T47D (cell line): ENCODE data around the gene SLC43A1.
"Not testable (repeated sequence)": the region's sequence is repeated elsewhere in the genome, so short reads cannot be mapped to it uniquely, and the experiment has no call there.

Source experiments
- DNase-seq, 2 experiments: peaks; one replicate each; pipeline versions ENCODE4 v3.0.0 to v3.0.0-alpha.2; 2011 to 2012; ENCODE audit warnings: low read depth in 1 of 2, low spot score in 1 of 2
- JUND ChIP-seq: IDR thresholded peaks from 2 replicates; pipeline ENCODE4 v1.6.1; 2012; ENCODE audit warnings: low read depth
- in situ Hi-C: cut with HindIII; loops from 2 replicates; pipeline ENCODE4 v1.10.0; 2016; ENCODE audit warnings: low sequenced_read_pairs, low pct_unique_long_range_greater_than_20kb

Gene SLC43A1

DNA sequence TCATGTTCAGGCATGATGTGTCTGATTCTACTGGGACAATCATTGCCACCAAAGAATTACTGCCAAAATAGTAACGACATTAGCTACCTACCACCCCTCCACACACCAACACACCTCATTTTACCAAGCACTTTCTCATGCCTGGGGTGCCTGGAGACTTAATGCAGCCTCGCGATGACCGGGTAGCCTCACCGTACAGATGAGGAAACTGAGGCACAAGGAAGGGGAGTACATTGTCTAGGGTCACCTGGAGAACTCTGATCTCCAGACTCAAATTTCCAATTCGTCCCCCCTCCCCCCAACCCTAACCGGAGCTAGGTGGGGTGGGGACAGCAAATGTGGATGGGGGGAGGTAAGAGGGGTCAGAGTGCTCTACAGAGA, 57.9 kb downstream of the SLC43A1 start:
- DNase-seq: no peak
- in situ Hi-C loops: no loop called here

DNA sequence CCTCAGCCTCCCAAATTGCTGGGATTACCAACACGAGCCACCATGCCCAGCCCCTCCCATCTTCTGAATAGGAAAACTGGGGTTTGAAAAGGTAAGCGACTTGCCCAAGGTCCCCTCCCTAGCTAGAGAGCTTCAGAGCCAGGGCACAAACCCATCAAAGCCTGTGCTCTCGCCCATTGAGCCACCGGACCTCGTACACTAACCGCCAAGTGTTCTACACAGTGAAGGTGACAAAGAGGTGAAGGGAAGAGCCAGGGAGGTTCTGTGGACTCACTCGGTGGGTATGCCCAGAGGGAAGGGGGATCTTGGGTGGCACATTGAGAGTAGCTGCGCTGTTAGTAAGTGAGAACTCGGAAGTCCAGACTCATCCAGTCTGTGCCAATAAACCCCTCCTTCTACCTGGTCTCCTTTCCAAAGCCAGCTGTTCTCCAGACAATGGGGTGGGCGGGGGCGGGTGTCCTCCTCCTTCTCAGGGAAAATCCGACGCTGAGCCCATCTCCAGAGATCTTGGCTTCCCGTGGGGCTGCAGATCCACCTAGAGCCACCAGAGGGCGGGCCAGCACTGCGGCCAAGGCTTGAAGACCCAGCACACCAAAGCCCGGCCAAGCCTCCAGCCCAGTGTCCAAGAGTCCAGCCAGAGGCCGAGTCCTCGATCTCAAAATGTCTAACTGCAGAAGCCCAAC, 58.4 kb downstream of the SLC43A1 start:
- in situ Hi-C loops: no loop called here
- no peak for TF ChIP-seq JUND
- peak; percentile 88 to 91 for DNase-seq

More for the DNA sequence above, 57.9 kb downstream of the SLC43A1 start:
- no peak for TF ChIP-seq JUND

DNA sequence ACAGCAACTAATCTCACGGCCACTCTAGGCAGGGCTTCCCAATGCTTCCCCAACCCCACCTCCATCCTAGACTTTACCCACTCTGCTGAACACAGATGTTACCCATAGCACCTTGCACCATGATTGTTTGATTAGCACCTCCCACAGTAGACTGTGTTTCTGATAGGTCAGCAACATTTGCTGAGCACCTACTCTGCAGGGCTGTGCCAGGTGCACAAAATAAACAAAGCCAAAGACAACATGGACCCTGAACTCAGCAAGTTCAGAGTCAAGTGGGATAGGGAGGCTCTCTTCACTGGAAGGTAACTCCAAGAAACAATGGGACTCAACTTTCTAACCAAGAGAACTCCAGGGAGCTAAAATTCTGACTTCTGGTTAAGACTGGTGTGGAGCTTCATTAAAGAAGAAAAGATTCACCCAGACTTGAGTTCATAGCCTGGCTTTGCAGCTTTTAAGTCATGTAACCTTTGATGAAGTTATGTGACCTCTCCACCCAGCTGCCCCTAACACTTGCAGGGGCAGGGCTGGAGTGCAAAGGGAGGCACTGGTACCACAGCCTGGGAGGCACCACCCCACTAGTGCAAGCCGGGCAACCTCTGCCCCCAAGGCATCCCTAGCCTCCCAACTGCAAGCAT, 61.8 kb downstream of the SLC43A1 start:
- no peak for TF ChIP-seq JUND
- DNase-seq: no peak
- in situ Hi-C loops: no loop called here

DNA sequence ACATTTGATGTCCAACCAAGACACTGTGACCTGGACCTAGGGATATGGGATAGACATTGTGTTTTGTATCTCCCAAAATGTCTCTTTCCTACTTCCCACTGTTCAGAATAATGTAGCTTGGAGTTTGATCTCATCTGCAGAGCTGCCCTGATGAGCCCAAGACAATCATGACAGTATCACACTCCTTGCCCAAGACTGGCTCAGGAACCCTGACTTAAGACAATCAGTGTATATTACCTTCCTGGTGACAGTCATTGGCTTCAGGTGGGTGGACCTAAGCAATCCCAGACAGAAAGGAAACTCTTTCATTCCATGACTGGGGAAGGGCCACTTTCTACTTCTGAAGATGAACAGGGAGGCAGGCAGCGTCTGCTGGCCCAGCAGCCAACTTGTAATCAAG, 69.4 kb downstream of the SLC43A1 start:
- no peak for TF ChIP-seq JUND
- in situ Hi-C loops: no loop called here
- no peak for DNase-seq

DNA sequence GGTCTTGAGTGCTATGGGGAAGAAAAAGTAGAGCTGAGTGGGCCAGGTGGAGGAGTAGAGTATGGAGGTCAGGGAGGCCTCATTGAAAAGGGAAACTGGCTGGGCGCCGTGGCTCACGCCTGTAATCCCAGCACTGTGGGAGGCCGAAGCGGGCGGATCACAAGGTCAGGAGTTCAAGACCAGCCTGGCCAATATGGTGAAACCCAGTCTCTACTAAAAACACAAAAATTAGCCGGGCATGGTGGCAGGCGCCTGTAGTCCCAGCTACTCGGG, 70.4 kb downstream of the SLC43A1 start:
- in situ Hi-C loops, DNase-seq: not testable (repeated sequence)

DNA sequence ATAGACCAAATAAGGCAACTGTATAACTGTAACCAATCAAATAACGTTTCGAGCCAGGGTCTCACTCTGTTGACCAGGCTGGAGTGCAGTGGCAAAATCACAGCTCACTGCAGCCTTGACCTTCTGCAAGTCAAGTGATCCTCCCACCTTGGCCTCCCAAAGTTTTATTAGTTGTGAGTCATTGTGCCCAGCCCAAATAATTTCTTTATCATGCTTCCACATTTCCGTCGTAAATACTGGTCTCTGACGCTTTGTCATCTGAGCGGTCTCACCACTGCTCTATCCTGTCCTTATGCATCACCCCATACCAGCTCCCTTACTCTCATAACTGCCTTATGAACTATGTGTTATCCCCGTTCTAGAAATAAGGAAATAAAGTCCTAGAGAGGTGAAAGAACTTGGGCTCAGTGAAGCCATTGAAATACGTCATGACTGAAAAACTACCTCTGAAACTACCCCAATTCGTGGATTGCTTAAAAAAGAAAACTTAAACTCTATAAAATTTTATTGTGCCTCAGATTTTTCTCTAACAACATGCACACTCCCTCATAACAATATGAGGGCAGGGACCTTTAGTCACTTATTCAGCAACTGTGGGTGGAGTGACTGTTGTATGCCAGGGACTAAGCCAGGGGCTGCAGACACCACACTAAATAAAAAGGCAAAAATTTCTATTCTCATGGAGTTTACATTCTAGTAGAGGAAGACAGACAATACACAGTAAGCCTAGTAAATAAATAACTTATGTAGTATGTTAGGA, 71.0 kb downstream of the SLC43A1 start:
- in situ Hi-C loops: no loop called here
- no peak for TF ChIP-seq JUND
- DNase-seq: no peak

DNA sequence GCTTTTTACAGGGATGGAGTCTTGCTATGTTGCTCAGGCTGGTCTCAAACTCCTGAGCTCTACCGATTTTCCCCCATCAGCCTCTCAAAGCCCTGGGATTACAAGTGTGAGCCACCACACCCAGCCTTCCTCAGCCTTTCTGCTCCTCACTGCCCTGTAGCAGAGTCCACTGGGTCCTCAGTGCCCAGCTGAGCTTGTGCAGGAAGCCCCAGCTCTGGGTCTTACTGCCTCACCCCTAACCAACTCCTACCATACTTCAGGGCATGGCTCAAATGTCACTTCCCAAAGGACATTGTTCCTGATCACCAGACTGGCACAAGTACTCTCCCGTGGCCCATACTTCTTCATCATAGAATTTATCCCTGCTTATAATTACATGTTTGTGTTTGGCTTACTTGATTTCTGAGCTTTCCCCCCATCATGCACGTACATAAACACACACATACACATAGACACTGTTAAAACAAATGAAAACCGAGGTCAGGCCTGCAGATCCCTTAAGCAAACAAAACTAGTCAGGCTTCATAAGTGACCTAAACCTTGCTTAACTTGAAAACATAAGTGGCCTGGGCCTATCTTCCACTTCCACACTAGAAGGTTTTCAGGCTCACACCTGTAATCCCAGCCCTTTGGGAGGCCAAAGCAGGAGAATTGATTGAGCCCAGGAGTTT, 74.6 kb downstream of the SLC43A1 start:
- no peak for TF ChIP-seq JUND
- in situ Hi-C loops: no loop called here
- no peak for DNase-seq

DNA sequence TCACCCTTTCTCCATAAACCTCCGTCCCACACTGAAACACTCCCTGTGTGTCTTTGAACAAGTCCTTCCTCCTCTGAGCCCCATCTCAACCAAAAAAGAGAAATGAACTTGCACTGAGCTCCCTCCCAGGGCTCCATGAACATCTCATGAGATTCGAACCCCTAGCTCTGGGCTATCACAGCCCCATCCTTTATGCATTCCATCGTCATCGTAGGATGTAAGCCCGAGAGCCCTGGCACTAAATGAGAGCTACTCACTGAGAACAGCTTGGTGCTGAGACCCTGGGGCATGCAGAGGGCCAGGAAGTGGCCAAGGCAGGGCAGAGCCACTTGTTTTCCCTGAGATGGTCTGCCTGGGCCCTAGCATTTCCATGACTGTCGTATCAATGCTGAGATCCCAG, 75.7 kb downstream of the SLC43A1 start:
- in situ Hi-C loops: no loop called here

DNA sequence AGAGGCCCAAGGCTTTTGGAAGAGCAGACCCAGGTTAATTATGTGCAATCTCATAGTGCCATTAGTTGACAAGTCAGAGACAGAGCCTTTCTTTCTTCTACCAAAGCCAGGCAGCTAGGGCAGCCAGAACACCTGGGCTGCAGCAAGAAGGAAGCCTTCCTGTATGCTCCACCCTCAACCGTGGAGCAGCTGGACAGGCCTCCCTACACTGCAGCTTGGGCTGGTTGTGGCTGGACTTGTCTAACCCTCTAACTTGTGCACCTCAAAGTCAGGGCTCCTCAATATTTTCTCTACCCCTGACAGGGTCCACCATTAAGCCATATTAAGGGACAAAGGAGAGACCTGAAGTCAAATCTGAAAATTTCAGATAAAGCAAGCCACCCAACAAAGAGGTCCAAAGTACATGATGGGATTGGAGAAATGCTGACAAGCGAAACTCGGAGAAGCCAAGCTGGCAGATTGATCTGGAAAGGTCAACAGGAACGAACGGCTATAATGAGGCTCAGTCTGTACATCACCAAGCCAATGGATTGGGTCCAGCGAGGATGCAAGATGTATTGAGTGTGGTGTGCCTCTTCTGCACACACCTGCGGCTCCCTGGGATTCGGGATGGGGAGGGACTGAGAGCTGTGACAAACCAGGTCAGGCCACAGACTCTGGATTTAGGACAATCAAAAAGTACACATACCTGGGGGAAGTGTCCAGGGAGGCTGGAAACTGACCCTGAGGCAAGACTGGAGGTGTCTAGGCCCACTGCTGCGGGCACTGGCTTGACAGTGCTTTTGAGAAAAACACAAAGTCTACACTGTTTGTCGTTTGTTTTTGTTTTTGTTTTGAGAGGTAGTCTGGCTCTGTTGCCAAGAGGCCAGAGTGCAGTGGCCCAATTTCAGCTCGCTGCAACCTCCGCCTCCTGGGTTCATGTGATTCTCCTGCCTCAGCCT, 76.9 kb downstream of the SLC43A1 start:
- TF ChIP-seq JUND: no peak
- in situ Hi-C loops: no loop called here
- DNase-seq: no peak

More for the DNA sequence above, 75.7 kb downstream of the SLC43A1 start:
- no peak for DNase-seq
- no peak for TF ChIP-seq JUND

DNA sequence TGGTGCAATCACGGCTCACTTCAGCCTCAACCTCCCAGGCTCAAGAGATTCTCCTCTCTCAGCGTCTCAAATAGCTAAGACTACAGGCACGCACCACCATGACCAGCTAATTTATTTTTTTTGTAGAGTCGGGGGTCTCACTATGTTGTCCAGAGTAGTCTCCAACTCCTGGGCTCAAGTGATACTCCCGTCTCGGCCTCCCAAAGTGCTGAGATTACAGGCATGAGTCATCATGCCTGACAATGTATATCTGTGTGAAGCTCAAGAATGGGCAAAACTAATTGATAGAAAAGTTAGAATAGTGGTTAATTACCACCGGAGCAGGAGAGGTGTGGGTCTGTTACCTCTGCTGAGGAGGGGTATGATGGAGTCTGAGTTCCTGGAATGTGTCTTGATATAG, 79.5 kb downstream of the SLC43A1 start:
- TF ChIP-seq JUND: no peak
- in situ Hi-C loops: no loop called here
- DNase-seq: no peak

DNA sequence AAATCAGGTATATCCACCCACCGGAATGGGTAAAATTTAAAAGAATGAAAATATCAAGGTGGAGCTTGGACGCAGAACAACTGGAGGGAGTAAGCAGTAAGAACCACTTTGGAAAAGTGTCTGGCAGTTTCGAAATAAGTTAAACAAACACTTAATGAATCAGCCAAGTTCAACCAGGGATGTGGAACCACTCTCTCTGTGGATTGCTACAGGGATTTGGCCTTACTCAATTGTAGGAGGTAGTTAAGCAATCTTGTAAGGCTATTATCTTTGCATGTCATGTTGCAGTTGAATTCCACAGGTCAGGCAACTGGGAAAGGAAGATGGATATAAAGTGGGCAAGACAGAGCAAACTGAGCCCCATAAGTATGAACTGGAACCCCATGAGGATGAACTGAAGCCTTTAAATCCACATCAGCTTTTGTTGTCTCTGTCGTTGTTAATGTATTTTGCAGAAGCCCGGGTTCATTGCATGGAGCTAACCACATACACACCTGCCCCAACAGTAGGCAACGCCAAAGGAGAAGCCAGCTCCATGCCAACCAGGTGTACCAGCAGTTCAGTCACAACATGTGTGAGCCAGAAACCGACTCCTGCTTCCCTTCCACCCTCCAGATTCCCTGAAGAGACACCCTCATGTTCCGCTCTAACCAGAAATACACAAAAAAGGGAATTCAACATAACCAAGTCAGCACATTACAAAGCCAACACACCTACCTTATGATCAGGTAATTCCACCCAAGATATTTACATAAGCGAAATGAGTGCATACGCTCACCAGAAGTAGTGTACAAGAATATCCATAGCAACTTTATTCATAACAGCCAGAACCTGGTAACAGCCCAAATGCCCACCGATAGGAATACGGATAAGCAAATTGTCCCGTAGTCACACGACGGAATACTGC, 80.6 kb downstream of the SLC43A1 start:
- in situ Hi-C loops: no loop called here
- no peak for TF ChIP-seq JUND
- DNase-seq: peak in 1 of 2 experiments; percentile 65
